Fibroblast of lung (primary cell): ENCODE results near the gene APRT.

Source experiments
- CTCF ChIP-seq, 2 donors: IDR thresholded peaks in 1 of 2; conservative IDR thresholded peaks in 1 of 2; 1 replicate in 1 of 2; 2 replicates in 1 of 2; pipeline ENCODE4 v1.5.1; 2011 to 2012; ENCODE audit warnings: low read length in 2 of 2, control low read depth in 1 of 2, inconsistent platforms in 1 of 2, low read depth in 1 of 2, mild to moderate bottlenecking in 1 of 2
- EZH2 ChIP-seq: IDR thresholded peaks from 2 replicates; pipeline ENCODE4 v1.5.1; 2012; ENCODE audit warnings: low read length, control low read depth, mild to moderate bottlenecking; ENCODE audit errors: missing control alignments

- TF ChIP-seq CTCF (conservative IDR thresholded peaks at IDR 0.05 in 1 of 2, IDR thresholded peaks at IDR 0.05 in 1 of 2; ENCODE audit: low read depth in 1 of 2, low read length in 2 of 2) = no peak
- TF ChIP-seq EZH2 = no peak
Observed at GRCh38 chr16:88812513-88813268, 963 bp upstream of the APRT start.
